ENCODE results near the gene FKBP15. TPM values are rescaled to one million over a fixed set of nuclear protein-coding genes. Genes with fewer than 3 reads are reported as not detected.

FKBP15 gene
- total RNA-seq, 1 donor, result 17.8 TPM

Other genes with a start within 250 kb of the FKBP15 start
- 1.1 TPM for gene ZNF883, start 209.1 kb downstream of the FKBP15 start, total RNA-seq
- gene ZFP37, start 164.6 kb downstream of the FKBP15 start, total RNA-seq, result 0.27 TPM
- gene SLC31A2, start 70.3 kb downstream of the FKBP15 start, total RNA-seq, result 15.1 TPM
- 5.4 TPM for gene SLC31A1, start 267 bp upstream of the FKBP15 start, total RNA-seq
- gene CDC26, start 54.3 kb upstream of the FKBP15 start, total RNA-seq, result 8.1 TPM
- gene PRPF4, start 54.4 kb upstream of the FKBP15 start, total RNA-seq, result 20.5 TPM
- under 0.01 TPM for gene RNF183, start 82.1 kb upstream of the FKBP15 start, total RNA-seq
- gene WDR31, start 119.0 kb upstream of the FKBP15 start, total RNA-seq, result 3.2 TPM
- gene BSPRY, start 128.3 kb upstream of the FKBP15 start, total RNA-seq, result 55.7 TPM
- gene HDHD3, start 155.7 kb upstream of the FKBP15 start, total RNA-seq, result 48.5 TPM
- 42.0 TPM for gene ALAD, start 180.0 kb upstream of the FKBP15 start, total RNA-seq
- gene POLE3, start 189.4 kb upstream of the FKBP15 start, total RNA-seq, result 59.0 TPM
- gene C9orf43, start 189.5 kb upstream of the FKBP15 start, total RNA-seq, result 2.7 TPM
- 34.7 TPM for gene RGS3, start 242.4 kb upstream of the FKBP15 start, total RNA-seq

Measured in hematopoietic multipotent progenitor cell (in vitro differentiated cells).